ENCODE results near the gene KIRREL3.

DNA sequence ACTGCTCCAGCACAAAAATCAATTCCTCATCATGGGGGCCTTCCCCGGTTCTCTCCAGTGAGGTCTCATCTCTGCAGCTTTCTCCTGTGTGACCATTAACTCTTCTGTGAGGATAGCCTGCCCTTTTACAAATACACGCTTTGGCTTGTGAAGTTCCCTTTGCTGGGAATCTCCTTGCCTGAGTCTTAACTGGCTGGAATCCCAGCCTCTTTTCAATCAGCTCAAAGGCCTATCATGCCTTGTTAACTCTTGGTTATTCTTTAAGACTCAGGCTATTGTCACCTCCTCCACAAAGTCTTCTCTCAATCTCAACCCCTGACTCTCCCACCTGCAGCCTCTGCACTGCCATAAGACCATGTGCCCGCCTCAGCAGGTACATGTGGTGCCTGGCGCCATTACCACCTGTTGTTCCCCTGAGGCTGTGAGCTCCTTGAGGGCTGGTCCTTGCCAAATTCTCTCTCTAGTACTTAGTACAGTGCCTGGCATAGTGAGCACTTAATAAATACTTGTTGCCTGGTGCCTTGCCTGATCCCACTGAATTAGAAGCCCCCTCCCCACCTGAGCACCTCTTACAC is 516.9 kb downstream of the KIRREL3 start:
- TF ChIP-seq CTCF (conservative IDR thresholded peaks at IDR 0.05), result no peak
- TF ChIP-seq EZH2 (IDR thresholded peaks at IDR 0.05; ENCODE audit: low read depth), result no peak
